ENCODE results near the gene ANP32E.
A peak's percentile ranks its signal among the peaks of the same experiment; 100 is the strongest.

The ANP32E gene

DNA sequence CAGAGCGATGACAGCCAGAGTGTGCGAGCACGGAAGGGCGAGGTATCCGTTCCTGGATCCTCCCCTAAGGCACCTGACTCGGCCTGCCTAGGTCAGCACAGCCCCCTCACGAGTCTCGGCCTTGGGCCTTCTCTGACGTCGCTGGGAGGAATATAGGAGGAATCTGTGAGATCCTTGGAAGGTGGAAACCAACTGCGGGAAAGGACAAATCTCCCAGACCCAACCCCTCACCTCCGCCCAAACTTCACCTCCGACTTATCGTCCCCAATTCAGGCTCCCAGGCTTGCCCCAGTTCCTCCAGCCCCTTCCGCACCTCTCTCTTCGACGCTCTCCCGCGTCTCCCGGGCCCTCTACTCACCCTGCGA is 32.4 kb upstream of the ANP32E start:
- peak overlapping the region; percentile 94 for H3K4me2 ChIP-seq (ENCODE audit: low read length)
- peak overlapping the region; percentile 98 for H3K9ac ChIP-seq (ENCODE audit: low read depth, low read length)
- peaks cover 30% of the 10 kb centered on the region for H3K36me3 ChIP-seq (ENCODE audit: insufficient read depth, low read length)
- peaks cover 22% of the 10 kb centered on the region for H3K4me1 ChIP-seq (ENCODE audit: control insufficient read depth, insufficient read depth, low read length)
- no peaks in the 10 kb centered on the region for H3K9me3 ChIP-seq (replicated peaks; ENCODE audit: low read length)
- peak overlapping the region; percentile 94 for H3K4me3 ChIP-seq (ENCODE audit: low read length)
- no peaks in the 10 kb centered on the region for H3K27me3 ChIP-seq (ENCODE audit: control insufficient read depth, insufficient read depth, low read length)

GRCh38 chr1:150267896-150268295 is 32.0 kb upstream of the ANP32E start:
- H3K36me3 ChIP-seq (ENCODE audit: insufficient read depth, low read length): peaks cover 30% of the 10 kb centered on the region
- peak overlapping the region; percentile 94 for H3K4me2 ChIP-seq (ENCODE audit: low read length)
- no peaks in the 10 kb centered on the region for H3K9me3 ChIP-seq (replicated peaks; ENCODE audit: low read length)
- no peaks in the 10 kb centered on the region for H3K27me3 ChIP-seq (ENCODE audit: control insufficient read depth, insufficient read depth, low read length)
- peak overlapping the region; percentile 94 for H3K4me3 ChIP-seq (ENCODE audit: low read length)
- H3K9ac ChIP-seq (ENCODE audit: low read depth, low read length): peak overlapping the region; percentile 98
- H3K4me1 ChIP-seq (ENCODE audit: control insufficient read depth, insufficient read depth, low read length): peaks cover 21% of the 10 kb centered on the region

DNA sequence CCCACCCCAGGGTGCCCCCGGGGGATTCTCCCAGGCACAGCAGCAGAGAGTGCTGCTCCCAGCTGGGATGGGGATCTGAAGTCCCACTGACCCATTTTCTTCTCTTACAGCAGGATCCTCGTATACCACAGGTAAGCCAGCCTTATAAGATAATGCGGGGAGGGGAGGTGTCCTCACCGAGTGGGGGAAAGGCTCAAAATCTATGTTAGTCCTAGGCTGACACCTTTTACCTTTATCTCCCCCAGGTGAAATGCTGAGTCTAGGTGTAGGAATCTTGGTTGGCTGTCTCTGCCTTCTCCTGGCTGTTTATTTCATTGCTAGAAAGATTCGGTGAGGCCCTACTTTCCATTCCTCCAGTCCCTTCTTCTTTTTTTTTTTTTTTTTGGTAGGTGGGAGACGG is 27.6 kb upstream of the ANP32E start:
- H3K9me3 ChIP-seq (replicated peaks; ENCODE audit: low read length): no peaks in the 10 kb centered on the region
- no peak overlapping the region for H3K9ac ChIP-seq (ENCODE audit: low read depth, low read length)
- peaks cover 30% of the 10 kb centered on the region for H3K36me3 ChIP-seq (ENCODE audit: insufficient read depth, low read length)
- no peak overlapping the region for H3K4me2 ChIP-seq (ENCODE audit: low read length)
- no peak overlapping the region for H3K4me3 ChIP-seq (ENCODE audit: low read length)
- H3K4me1 ChIP-seq (ENCODE audit: control insufficient read depth, insufficient read depth, low read length): peaks cover 8% of the 10 kb centered on the region
- H3K27me3 ChIP-seq (ENCODE audit: control insufficient read depth, insufficient read depth, low read length): peaks cover 18% of the 10 kb centered on the region

DNA sequence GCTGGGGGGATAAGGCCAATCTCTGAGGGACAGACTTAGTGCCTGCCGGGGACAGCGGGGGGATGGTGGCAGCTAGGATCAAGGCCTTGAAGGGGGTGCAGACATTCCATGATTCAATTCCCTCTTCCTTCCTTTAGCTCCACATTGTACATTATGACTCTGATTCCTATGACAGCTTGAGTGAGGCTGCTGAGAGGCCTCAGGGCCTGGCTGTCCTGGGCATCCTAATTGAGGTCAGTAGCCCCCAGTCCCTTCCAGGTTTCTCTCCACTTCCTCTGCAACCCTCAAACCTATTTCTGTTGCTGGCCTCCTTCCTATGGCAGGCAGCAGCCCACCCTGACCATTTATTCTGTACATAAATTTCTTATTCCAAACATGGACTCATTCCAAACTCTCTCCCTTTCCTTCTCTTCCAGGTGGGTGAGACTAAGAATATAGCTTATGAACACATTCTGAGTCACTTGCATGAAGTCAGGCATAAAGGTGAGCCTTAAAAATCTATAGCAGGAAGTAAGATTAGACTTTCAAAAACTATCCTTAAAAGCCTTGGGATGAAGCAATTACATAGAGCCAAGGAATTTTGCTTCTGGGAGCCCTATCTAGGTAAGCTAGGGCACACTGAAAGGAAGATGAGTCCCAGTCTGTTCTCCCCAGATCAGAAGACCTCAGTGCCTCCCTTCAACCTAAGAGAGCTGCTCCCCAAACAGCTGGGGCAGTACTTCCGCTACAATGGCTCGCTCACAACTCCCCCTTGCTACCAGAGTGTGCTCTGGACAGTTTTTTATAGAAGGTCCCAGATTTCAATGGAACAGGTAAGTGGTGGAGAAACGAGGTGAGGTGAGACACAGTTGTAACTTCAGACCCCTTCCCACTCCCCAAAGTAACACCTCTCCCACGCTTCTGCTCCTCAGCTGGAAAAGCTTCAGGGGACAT is 26.7 kb upstream of the ANP32E start:
- peaks cover 30% of the 10 kb centered on the region for H3K36me3 ChIP-seq (ENCODE audit: insufficient read depth, low read length)
- no peaks in the 10 kb centered on the region for H3K9me3 ChIP-seq (replicated peaks; ENCODE audit: low read length)
- peaks cover 27% of the 10 kb centered on the region for H3K27me3 ChIP-seq (ENCODE audit: control insufficient read depth, insufficient read depth, low read length)
- no peak overlapping the region for H3K4me2 ChIP-seq (ENCODE audit: low read length)
- no peak overlapping the region for H3K4me3 ChIP-seq (ENCODE audit: low read length)
- H3K9ac ChIP-seq (ENCODE audit: low read depth, low read length): no peak overlapping the region
- peaks cover 7% of the 10 kb centered on the region for H3K4me1 ChIP-seq (ENCODE audit: control insufficient read depth, insufficient read depth, low read length)

DNA sequence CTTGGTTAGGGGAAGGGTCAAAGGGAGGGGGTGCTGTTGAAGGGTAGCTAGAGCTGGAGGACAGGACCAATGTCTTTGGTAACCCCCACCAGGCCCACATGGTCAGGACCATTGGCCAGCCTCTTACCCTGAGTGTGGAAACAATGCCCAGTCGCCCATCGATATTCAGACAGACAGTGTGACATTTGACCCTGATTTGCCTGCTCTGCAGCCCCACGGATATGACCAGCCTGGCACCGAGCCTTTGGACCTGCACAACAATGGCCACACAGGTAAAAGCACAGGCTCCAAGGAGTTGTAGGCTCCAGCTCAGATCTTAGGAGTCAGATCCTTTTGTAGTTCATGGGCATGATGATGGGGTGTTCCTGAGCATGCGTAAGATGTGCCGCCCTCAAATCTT is 25.5 kb upstream of the ANP32E start:
- Histone ChIP-seq H3K4me1 (ENCODE audit: control insufficient read depth, insufficient read depth, low read length) (peaks cover 6% of the 10 kb centered on the region), H3K27me3 (ENCODE audit: control insufficient read depth, insufficient read depth, low read length) (peaks cover 32% of the 10 kb centered on the region), H3K4me3 (ENCODE audit: low read length) (no peak overlapping the region), H3K9me3 (replicated peaks; ENCODE audit: low read length) (no peaks in the 10 kb centered on the region), H3K9ac (ENCODE audit: low read depth, low read length) (no peak overlapping the region), H3K4me2 (ENCODE audit: low read length) (no peak overlapping the region), H3K36me3 (ENCODE audit: insufficient read depth, low read length) (peaks cover 20% of the 10 kb centered on the region)

DNA sequence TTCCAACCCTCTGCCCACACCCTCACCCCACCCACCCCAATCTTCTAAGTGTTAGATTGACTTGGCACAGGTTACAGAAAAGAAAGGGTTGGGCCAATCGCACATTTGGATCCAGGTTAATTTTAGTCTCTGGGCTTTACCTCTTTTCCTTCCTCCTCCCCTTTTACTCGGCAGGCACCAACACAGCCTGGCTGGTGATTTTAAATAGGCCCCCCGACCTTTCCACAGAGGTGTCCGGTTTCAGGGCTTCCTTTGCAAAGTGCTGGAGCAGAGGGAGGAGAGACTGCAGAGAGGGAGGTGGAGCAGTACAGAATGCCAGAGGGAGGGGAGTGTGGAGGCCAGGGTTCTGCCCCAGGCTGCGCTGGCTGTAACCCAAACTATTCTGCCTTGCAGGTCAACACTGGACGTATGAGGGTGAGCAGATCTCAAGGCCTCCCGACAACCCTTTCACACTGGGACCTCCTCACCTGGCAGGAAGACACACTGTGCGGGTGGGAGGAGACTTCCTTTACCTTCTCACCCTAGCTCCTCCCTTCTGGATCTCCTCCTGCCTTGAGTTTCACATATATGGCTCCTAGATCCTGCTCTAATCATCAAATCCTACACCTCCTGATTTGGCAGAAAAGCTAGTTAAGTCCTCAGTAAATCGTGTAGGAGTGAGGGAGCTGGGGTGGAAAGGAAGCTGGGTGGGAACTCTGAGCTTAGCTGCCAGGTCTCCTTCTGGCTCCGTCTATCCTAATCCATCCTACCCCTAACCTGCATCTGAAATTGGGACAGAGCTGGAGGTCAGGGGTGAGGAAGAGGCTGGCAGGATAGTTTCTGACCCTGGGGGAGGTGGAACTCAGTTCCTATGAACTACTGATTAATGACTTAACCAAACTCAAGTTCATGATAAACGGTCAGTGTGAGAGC is 24.1 kb upstream of the ANP32E start:
- Histone ChIP-seq H3K9ac (ENCODE audit: low read depth, low read length) (no peak overlapping the region), H3K9me3 (replicated peaks; ENCODE audit: low read length) (no peaks in the 10 kb centered on the region), H3K4me1 (ENCODE audit: control insufficient read depth, insufficient read depth, low read length) (peaks cover 14% of the 10 kb centered on the region), H3K27me3 (ENCODE audit: control insufficient read depth, insufficient read depth, low read length) (peaks cover 32% of the 10 kb centered on the region), H3K36me3 (ENCODE audit: insufficient read depth, low read length) (peaks cover 8% of the 10 kb centered on the region), H3K4me2 (ENCODE audit: low read length) (no peak overlapping the region), H3K4me3 (ENCODE audit: low read length) (no peak overlapping the region)

DNA sequence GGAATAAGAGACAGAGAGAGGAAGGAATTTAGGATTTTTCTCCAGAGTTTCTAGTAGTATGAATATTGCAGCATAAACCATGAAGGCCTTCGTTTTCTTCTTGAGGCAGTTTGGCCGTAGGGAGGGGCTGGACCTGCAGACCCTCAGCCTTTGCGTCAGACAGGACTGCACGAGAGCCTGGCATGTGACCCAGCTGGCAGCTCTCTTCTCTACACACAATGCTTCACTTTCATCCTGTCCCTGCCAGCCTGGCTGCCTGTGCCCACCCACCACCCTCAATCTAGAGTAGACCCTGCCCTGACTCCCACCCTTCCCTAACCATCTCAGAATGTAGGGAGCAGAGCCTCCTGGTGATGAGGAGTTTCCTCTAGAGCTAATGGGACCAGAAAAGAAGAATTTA is 23.3 kb upstream of the ANP32E start:
- no peak overlapping the region for H3K4me2 ChIP-seq (ENCODE audit: low read length)
- no peak overlapping the region for H3K4me3 ChIP-seq (ENCODE audit: low read length)
- H3K27me3 ChIP-seq (ENCODE audit: control insufficient read depth, insufficient read depth, low read length): peaks cover 32% of the 10 kb centered on the region
- H3K4me1 ChIP-seq (ENCODE audit: control insufficient read depth, insufficient read depth, low read length): peaks cover 14% of the 10 kb centered on the region
- H3K36me3 ChIP-seq (ENCODE audit: insufficient read depth, low read length): no peaks in the 10 kb centered on the region
- H3K9me3 ChIP-seq (replicated peaks; ENCODE audit: low read length): no peaks in the 10 kb centered on the region
- no peak overlapping the region for H3K9ac ChIP-seq (ENCODE audit: low read depth, low read length)

GRCh38 chr1:150257624-150258585 is 22.0 kb upstream of the ANP32E start, which contains the start of gene CA14:
CA14 (plus strand) TSS chr1:150257774; CDS start chr1:150258129, 355 bp downstream.
- Histone ChIP-seq H3K4me1 (ENCODE audit: control insufficient read depth, insufficient read depth, low read length) (peaks cover 14% of the 10 kb centered on the region), H3K4me2 (ENCODE audit: low read length) (peak within 1 kb of the TSS; percentile 80), H3K36me3 (ENCODE audit: insufficient read depth, low read length) (no peaks in the 10 kb centered on the region), H3K9me3 (replicated peaks; ENCODE audit: low read length) (no peaks in the 10 kb centered on the region), H3K9ac (ENCODE audit: low read depth, low read length) (no peak within 1 kb of the TSS), H3K27me3 (ENCODE audit: control insufficient read depth, insufficient read depth, low read length) (peaks cover 32% of the 10 kb centered on the region), H3K4me3 (ENCODE audit: low read length) (no peak within 1 kb of the TSS)

DNA sequence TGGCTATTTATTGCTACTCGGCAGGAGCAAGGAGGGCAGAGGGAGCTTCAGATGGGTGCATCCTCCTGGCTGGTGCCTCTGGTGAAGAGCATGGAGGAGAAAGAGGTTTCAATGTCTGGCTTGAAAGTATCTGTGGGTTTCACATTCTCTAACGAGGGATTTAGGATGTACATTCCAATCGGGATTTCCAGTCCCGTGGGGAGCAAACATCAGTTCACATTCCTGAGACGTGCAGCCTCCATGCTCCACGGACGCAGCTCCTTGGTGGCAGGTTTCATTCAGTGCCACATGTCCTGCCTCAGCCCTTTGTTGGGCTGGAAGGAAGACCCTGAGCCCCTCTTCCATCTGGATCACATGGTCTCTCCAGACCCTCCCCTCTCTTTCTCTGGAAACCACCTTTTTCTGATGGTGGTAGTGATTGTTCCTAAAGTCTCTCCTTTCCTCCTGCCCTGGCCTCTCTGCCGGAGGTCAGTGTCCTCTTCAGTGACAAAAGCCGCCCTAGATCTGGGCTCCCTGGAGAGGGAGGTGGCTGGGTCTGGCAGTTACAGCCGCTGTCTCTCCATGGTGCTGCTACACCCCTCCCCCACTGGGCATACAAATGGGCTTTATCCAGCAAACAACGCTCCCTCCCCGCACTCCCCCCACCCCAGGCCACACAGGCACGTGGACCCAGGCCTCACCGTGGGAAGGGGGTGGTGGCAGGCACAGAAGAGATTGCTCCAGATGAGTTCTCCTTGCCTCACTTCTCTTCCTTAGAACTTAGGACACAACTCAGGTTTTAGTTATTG is 20.8 kb upstream of the ANP32E start:
- H3K4me3 ChIP-seq (ENCODE audit: low read length): peak overlapping the region; percentile 15
- peak overlapping the region; percentile 80 for H3K4me2 ChIP-seq (ENCODE audit: low read length)
- H3K9me3 ChIP-seq (replicated peaks; ENCODE audit: low read length): no peaks in the 10 kb centered on the region
- H3K9ac ChIP-seq (ENCODE audit: low read depth, low read length): no peak overlapping the region
- peaks cover 32% of the 10 kb centered on the region for H3K27me3 ChIP-seq (ENCODE audit: control insufficient read depth, insufficient read depth, low read length)
- H3K4me1 ChIP-seq (ENCODE audit: control insufficient read depth, insufficient read depth, low read length): peaks cover 14% of the 10 kb centered on the region
- no peaks in the 10 kb centered on the region for H3K36me3 ChIP-seq (ENCODE audit: insufficient read depth, low read length)

- H3K4me2 ChIP-seq (ENCODE audit: low read length): peak overlapping the region; percentile 80
- no peaks in the 10 kb centered on the region for H3K9me3 ChIP-seq (replicated peaks; ENCODE audit: low read length)
- no peaks in the 10 kb centered on the region for H3K36me3 ChIP-seq (ENCODE audit: insufficient read depth, low read length)
- peaks cover 32% of the 10 kb centered on the region for H3K27me3 ChIP-seq (ENCODE audit: control insufficient read depth, insufficient read depth, low read length)
- H3K4me1 ChIP-seq (ENCODE audit: control insufficient read depth, insufficient read depth, low read length): peaks cover 14% of the 10 kb centered on the region
- H3K9ac ChIP-seq (ENCODE audit: low read depth, low read length): peak overlapping the region; percentile 38
- peak overlapping the region; percentile 15 for H3K4me3 ChIP-seq (ENCODE audit: low read length)
Measured at GRCh38 chr1:150256198-150256553, 20.3 kb upstream of the ANP32E start.

Data from skeletal muscle satellite cell (primary cell).